Measurements from ENCODE around the gene GSTT2. TPM values are rescaled to one million over a fixed set of nuclear protein-coding genes. Genes with fewer than 3 reads are reported as not detected.
"Not testable (repeated sequence)": the region's sequence is repeated elsewhere in the genome, so short reads cannot be mapped to it uniquely, and the experiment has no call there.

The GSTT2 gene
- total RNA-seq (not detected), polyA plus RNA-seq (1 to 10 TPM in 2 of 3 donors, not detected in 1; 1.1 to 1.2 TPM)

DNA sequence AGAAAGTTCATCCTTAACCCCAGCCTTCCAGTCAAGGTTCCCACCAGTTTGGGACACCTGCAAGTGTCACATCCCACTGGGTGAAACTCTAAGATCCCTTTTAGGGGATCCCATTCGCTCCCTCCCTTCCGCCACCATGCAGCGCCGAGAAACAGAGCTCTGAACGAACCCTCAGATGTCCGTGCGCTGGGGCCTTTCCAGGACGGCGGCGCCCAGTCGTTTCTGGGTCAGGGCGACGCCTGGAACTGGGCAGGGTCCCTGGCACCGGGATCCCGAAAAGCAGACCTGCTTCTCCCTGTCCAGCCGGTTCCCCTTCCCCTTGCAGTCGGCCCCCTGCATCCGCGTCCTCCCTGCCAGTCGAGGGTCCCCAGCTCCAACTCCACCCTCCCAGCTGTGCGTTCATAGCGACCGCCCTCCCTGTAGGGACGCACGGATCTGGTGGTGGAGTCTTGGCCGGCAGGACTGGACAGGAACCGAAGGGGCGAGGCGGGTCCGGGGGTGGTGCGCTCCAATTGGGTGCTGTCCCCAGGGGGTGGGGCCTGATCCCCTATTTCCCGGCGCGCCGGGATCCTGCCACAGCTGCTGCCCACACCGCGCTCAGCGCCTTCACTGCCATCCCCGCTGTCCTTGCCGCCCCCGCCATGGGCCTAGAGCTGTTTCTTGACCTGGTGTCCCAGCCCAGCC is at the start of gene GSTT2:
GSTT2 (plus strand) TSS at position 578 of the 684 bp plus-strand sequence.
- H3K27ac ChIP-seq; H3K9me3 ChIP-seq; intact Hi-C loops (cut with DNase I); H3K4me3 ChIP-seq; H3K27me3 ChIP-seq; H3K36me3 ChIP-seq; H3K4me1 ChIP-seq; DNase-seq: not testable (repeated sequence)
- WGBS, 2 donors, result no CpG with 5 or more reads among the region's 41 CpGs

DNA sequence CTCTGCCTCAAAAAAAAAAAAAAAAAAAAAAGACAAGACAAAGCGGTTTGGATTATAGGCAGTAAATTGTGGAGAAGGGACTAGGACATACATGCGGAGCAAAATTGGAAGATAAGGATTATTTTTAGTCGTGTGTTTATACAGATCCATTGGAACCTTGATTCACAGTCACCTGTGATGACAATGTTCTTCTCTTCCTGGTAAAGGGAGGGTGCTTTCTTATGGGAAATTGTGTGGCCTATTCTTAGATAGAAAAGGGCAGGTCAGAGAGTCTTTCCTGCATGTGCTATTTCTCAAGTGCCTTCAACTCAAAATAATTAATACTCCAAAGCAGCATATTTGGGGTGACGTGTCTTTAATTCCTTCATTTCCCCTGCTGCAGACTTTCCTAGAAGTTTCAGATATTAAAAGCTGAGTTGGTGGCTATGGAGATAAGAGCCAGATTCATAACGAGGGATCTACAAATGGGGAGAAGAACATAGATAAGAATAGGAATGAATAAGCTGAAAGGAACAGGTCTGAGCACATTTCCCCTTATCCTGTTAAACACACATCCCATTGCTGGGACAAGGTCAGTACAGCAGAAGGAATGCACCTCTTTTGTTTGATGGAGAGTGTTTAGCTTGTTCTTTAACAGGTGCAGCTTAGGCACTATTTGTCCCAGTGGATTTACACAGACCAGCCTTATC is 41.5 kb upstream of the GSTT2 start:
- Histone ChIP-seq H3K9me3 (no peaks in the 10 kb centered on the region), H3K36me3 (no peaks in the 10 kb centered on the region), H3K27me3 (no peaks in the 10 kb centered on the region), H3K4me3 (no peak overlapping the region), H3K4me1 (no peaks in the 10 kb centered on the region), H3K27ac (no peak overlapping the region)
- WGBS, 2 donors, result 76% methylated on average over 5 of the region's 5 CpGs
- TF ChIP-seq POLR2AphosphoS5 (IDR thresholded peaks at IDR 0.05) (no peak), EP300 (IDR thresholded peaks at IDR 0.05) (no peak), POLR2A (IDR thresholded peaks at IDR 0.05) (no peak)
- TF ChIP-seq, protein P1, sequence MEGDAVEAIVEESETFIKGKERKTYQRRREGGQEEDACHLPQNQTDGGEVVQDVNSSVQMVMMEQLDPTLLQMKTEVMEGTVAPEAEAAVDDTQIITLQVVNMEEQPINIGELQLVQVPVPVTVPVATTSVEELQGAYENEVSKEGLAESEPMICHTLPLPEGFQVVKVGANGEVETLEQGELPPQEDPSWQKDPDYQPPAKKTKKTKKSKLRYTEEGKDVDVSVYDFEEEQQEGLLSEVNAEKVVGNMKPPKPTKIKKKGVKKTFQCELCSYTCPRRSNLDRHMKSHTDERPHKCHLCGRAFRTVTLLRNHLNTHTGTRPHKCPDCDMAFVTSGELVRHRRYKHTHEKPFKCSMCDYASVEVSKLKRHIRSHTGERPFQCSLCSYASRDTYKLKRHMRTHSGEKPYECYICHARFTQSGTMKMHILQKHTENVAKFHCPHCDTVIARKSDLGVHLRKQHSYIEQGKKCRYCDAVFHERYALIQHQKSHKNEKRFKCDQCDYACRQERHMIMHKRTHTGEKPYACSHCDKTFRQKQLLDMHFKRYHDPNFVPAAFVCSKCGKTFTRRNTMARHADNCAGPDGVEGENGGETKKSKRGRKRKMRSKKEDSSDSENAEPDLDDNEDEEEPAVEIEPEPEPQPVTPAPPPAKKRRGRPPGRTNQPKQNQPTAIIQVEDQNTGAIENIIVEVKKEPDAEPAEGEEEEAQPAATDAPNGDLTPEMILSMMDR (IDR thresholded peaks at IDR 0.05), result no peak
- intact Hi-C loops (cut with DNase I), result no loop called here
- DNase-seq, result no peak

DNA sequence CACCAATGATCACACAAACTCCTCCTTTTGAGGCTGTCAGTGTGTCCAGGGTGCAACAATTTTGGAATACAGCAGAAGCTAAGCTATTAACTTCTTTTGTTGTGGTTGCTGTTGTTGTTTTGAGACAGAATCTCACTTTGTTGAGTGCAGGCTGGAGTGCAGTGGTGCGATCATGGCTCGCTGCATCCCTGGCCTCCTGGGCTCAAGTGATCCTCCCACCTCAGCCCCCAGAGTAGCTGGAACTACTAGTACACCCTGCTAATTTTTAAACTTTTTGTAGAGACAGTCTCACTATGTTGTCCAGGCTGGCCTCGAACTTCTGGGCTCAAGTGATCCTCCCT is 40.9 kb upstream of the GSTT2 start:
- no peaks in the 10 kb centered on the region for H3K36me3 ChIP-seq
- no peak overlapping the region for H3K4me3 ChIP-seq
- no peaks in the 10 kb centered on the region for H3K9me3 ChIP-seq
- H3K27ac ChIP-seq, result no peak overlapping the region
- DNase-seq, result no peak
- intact Hi-C loops (cut with DNase I), result no loop called here
- no peak for TF ChIP-seq POLR2AphosphoS5 (IDR thresholded peaks at IDR 0.05)
- no peak for TF ChIP-seq POLR2A (IDR thresholded peaks at IDR 0.05)
- TF ChIP-seq, protein P1 (IDR thresholded peaks at IDR 0.05), result no peak
- TF ChIP-seq EP300 (IDR thresholded peaks at IDR 0.05), result no peak
- WGBS, 2 donors, result 76 to 87% methylated on average over 3 of the region's 3 CpGs
- no peaks in the 10 kb centered on the region for H3K4me1 ChIP-seq
- no peaks in the 10 kb centered on the region for H3K27me3 ChIP-seq

DNA sequence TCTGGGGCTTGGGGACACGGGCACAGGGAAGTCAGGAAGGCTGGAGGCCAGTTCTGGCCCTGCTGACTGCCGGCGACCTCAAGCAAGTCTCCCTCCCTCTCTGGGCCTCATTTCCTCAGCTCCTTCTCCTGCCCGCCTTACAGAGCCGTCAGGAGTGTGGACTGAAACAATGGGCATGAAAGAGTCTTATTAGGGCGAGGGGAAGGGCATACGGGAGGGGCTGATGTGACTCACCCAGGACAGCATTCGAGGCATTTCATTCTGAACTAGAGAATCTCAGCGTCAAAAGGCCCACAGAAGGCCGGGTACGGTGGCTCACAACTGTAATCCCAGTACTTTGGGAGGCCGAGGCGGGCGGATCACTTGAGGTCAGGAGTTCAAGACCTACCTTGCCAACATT is 39.8 kb upstream of the GSTT2 start:
- H3K36me3 ChIP-seq; H3K27me3 ChIP-seq; H3K27ac ChIP-seq; H3K9me3 ChIP-seq; intact Hi-C loops (cut with DNase I); H3K4me3 ChIP-seq; H3K4me1 ChIP-seq; DNase-seq: not testable (repeated sequence)
- WGBS, 2 donors, result 96 to 97% methylated on average over 3 of the region's 14 CpGs

DNA sequence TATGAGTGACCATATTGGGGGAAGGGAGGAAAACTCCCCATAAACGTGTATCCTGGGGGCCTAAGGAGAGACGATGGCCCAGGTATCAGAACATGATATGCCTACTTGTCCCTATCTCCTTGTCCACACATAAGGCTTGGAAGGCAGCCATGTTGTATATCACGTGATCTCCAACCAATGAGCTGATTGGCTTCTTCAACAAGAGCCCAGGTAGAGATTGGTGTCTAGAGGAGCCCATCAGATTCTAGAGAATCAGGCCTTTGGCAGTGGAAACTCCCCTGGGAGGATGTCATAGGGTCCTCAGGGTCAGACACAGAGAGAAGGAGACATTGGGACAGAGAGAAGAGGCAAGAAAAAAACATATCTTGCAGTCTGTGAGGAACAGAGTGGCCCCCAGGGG is 32.5 kb upstream of the GSTT2 start:
- WGBS, 2 donors, result 74 to 81% methylated on average over 3 of the region's 3 CpGs
- H3K4me3 ChIP-seq; H3K4me1 ChIP-seq; H3K36me3 ChIP-seq; H3K9me3 ChIP-seq; H3K27me3 ChIP-seq; intact Hi-C loops (cut with DNase I); H3K27ac ChIP-seq; DNase-seq: not testable (repeated sequence)

DNA sequence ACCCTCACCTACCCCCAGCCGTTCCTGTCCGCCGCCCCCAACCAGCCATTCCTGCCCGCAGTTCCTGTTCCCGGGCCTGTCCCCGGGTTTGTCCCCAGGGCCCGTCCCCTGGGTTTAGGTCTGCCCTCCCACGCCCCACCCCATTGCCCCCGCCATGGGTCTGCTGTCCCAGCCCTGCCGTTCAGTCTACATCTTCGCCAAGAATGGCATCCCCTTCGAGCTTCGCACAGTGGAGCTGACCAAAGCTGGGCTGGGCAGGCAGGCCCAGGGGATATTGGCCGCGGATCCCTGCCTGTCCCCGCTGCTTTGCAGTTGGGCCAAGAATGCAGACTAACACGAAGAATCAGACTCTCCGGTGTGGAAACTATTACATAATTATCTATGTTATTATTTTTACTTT is 30.2 kb upstream of the GSTT2 start:
- H3K27me3 ChIP-seq; DNase-seq; H3K9me3 ChIP-seq; H3K36me3 ChIP-seq; H3K4me1 ChIP-seq; H3K4me3 ChIP-seq; H3K27ac ChIP-seq; intact Hi-C loops (cut with DNase I): not testable (repeated sequence)
- 86 to 88% methylated on average over 18 of the region's 18 CpGs for WGBS, 2 donors

DNA sequence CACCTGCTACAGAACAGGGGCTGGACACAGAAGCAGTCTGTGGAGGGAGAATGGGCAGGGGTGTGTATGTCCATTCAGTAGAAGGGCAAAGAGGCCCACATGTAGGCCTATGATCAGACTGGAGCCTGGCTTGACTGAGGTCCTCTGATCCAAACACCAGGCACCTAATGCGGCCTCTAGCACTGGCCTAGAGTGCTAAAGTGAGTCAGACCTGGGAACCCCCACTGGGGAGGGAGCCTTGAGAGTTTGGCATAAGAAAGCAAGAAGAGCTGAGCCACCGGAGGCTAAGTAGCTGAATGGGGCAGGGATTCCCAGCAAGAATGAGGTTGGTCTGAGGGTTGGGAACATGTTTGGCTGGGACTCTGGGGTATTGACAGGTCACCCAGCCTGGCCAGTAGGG is 28.6 kb upstream of the GSTT2 start:
- DNase-seq; intact Hi-C loops (cut with DNase I); H3K9me3 ChIP-seq; H3K27me3 ChIP-seq; H3K27ac ChIP-seq; H3K36me3 ChIP-seq; H3K4me1 ChIP-seq; H3K4me3 ChIP-seq: not testable (repeated sequence)
- WGBS, 2 donors, result 91 to 95% methylated on average over 2 of the region's 2 CpGs

DNA sequence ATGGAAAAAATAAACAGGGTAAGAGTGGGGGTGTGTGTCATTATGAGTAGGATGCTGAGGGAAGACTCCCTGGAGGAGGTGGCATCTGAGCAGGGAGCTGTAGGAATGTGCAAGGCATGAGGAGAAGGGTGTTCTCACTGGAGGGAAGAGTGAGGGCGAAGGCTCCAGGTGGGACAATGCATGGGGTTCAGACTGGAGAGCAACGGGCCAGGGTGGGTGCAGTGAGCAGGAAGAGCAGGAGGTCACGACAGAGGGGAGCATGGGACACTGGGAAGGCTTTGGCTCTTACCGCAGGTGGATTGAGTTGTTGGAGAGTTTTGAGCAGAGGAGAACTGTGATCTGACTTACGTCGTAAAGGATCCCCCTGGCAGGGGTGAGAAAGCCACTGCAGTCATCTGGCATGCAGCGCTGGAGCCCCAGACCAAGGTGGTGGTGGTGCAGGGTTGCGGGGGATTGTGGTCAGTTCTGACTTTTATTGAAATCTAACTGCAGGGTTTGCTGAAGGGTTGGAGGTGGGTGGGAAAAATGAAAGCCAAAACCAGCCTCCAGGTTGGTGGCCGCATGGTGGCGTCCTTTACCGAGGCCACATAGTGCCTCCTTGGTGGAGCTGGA is 27.0 kb upstream of the GSTT2 start:
- DNase-seq; H3K4me3 ChIP-seq; H3K36me3 ChIP-seq; H3K9me3 ChIP-seq; H3K27me3 ChIP-seq; intact Hi-C loops (cut with DNase I); H3K4me1 ChIP-seq; H3K27ac ChIP-seq: not testable (repeated sequence)
- 78 to 80% methylated on average over 11 of the region's 11 CpGs for WGBS, 2 donors

DNA sequence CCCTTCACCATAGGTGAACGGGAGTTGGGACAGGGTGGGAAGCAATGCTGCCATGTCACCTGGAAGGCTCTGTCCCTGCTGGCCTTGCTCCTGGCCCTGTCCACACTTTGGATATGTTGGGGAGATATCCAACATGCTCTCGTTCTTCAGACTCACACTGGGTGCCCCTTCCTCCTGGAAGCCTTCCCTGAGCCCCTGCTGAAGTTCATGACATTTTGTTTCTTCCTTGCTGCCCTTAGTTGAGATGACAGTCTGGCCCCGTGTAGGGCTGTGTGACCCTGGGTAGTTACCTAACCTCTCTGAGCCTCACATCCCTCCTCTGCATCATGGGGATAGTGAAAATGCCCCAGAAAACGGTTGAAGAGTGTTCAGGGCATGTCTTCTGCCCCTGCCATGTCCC is 26.4 kb upstream of the GSTT2 start:
- intact Hi-C loops (cut with DNase I); H3K27me3 ChIP-seq: not testable (repeated sequence)

DNA sequence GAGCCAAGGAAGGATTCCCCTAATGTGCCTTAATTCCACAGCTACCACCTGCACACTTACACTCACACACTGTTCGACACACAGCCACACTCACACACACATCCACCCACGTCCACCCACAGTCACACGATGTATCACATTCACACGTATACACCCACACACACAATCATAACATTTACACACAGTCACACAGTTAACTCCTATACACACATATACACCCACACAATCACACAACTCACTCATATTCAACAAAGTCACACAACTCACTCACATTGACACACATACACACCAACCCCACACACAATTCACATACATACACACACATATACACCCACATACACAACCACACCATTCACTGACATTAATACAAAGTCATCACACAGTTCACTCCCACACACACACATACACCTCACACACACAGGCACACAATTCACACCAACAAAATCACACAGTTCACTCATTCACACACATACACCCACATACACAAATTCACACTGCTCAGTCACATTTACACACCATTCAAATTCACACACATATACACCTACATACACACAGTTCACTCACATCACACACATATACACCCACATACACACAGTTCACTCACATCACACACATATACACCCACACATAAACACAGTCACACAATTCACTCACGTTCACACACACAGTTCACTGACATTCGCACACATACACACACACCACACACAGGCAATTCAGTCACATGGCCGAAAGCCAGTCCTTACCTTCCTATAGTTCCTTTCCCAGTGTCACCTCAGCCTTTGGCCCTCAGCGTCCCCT is 25.5 kb upstream of the GSTT2 start:
- DNase-seq; H3K4me1 ChIP-seq; H3K4me3 ChIP-seq; H3K36me3 ChIP-seq; H3K9me3 ChIP-seq; H3K27me3 ChIP-seq; intact Hi-C loops (cut with DNase I); H3K27ac ChIP-seq: not testable (repeated sequence)
- 71 to 85% methylated on average over 8 of the region's 8 CpGs for WGBS, 2 donors

More for the DNA sequence above, 26.4 kb upstream of the GSTT2 start:
- H3K9me3 ChIP-seq, DNase-seq, H3K4me1 ChIP-seq, H3K4me3 ChIP-seq, H3K36me3 ChIP-seq, H3K27ac ChIP-seq: not testable (repeated sequence)
- 68 to 75% methylated on average over 4 of the region's 4 CpGs for WGBS, 2 donors
